ENCODE results near the gene OR14I1. TPM values are rescaled to one million over a fixed set of nuclear protein-coding genes. Genes with fewer than 3 reads are reported as not detected.

The OR14I1 gene
- total and polyA plus RNA-seq, 9 of the 15 experiments (the other 6 are each of a cell fraction or from before 2014, with no cell fraction given) = not detected

DNA sequence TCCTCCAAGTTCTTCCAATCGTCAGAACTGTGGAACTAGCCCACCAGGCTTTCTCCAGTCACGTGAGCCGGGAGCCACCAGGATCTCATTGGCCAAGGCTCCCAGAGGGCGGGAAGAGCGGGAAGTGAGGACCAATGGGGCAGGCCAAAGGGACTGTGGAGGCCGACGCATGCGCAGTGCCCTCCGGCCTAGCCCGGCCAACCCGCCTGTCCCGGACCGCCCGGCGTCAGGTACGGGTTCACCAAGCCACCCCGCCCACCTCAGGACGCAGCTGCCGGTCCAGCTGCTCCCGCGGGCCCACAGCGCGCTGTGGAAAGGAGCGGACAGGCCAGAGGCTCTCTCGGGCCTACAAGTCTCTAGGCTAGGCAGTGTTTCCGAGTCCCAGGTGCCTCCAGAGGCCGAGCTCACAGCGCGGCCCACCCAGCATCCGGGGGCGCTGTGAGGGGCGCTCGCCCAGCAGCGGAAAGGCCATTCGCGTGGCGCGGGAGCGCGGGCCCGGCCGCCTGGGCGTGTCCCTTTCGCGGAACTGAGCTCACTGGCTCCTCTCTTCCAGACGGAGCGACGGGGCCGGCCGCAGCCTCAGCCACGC is 10.9 kb downstream of the OR14I1 start (continued):
- TF ChIP-seq, protein P1, sequence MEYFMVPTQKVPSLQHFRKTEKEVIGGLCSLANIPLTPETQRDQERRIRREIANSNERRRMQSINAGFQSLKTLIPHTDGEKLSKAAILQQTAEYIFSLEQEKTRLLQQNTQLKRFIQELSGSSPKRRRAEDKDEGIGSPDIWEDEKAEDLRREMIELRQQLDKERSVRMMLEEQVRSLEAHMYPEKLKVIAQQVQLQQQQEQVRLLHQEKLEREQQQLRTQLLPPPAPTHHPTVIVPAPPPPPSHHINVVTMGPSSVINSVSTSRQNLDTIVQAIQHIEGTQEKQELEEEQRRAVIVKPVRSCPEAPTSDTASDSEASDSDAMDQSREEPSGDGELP (CRISPR knock-in tag; IDR thresholded peaks at IDR 0.05; ENCODE audit: borderline replicate concordance) = peak; percentile 90
- TF ChIP-seq, protein P2, sequence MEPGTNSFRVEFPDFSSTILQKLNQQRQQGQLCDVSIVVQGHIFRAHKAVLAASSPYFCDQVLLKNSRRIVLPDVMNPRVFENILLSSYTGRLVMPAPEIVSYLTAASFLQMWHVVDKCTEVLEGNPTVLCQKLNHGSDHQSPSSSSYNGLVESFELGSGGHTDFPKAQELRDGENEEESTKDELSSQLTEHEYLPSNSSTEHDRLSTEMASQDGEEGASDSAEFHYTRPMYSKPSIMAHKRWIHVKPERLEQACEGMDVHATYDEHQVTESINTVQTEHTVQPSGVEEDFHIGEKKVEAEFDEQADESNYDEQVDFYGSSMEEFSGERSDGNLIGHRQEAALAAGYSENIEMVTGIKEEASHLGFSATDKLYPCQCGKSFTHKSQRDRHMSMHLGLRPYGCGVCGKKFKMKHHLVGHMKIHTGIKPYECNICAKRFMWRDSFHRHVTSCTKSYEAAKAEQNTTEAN (CRISPR knock-in tag; IDR thresholded peaks at IDR 0.05) = 0 out of 2 replicates have a peak, but pooled peaks have one; percentile 51
- TF ChIP-seq POLR2G (IDR thresholded peaks at IDR 0.05; ENCODE audit: low read depth, low read length) (peak; percentile 68), DIDO1 (tag; IDR thresholded peaks at IDR 0.05; ENCODE audit: low read depth) (0 out of 2 replicates have a peak, but pooled peaks have one; percentile 28), MAZ (CRISPR knock-in tag; conservative IDR thresholded peaks at IDR 0.05 in 1 of 2, IDR thresholded peaks at IDR 0.05 in 1 of 2) (peak; percentile 68 to 70; a peak in 3 of 4 replicates), RBM25 (IDR thresholded peaks at IDR 0.05; ENCODE audit: low read depth, low read length, severe bottlenecking) (peak; percentile 37), ZBTB33 (CRISPR knock-in tag; IDR thresholded peaks at IDR 0.05) (peak; percentile 52; the same call in 1 of the 2 replicates), CTBP1 (IDR thresholded peaks at IDR 0.05; ENCODE audit: borderline replicate concordance) (peak; percentile 24; the same call in 1 of the 2 replicates), U2AF2 (optimal IDR thresholded peaks at IDR 0.05; ENCODE audit: low read depth, low read length) (no peak)
- TF ChIP-seq, protein P3, sequence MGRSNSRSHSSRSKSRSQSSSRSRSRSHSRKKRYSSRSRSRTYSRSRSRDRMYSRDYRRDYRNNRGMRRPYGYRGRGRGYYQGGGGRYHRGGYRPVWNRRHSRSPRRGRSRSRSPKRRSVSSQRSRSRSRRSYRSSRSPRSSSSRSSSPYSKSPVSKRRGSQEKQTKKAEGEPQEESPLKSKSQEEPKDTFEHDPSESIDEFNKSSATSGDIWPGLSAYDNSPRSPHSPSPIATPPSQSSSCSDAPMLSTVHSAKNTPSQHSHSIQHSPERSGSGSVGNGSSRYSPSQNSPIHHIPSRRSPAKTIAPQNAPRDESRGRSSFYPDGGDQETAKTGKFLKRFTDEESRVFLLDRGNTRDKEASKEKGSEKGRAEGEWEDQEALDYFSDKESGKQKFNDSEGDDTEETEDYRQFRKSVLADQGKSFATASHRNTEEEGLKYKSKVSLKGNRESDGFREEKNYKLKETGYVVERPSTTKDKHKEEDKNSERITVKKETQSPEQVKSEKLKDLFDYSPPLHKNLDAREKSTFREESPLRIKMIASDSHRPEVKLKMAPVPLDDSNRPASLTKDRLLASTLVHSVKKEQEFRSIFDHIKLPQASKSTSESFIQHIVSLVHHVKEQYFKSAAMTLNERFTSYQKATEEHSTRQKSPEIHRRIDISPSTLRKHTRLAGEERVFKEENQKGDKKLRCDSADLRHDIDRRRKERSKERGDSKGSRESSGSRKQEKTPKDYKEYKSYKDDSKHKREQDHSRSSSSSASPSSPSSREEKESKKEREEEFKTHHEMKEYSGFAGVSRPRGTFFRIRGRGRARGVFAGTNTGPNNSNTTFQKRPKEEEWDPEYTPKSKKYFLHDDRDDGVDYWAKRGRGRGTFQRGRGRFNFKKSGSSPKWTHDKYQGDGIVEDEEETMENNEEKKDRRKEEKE (IDR thresholded peaks at IDR 0.05; ENCODE audit: borderline replicate concordance in 1 of 2, control insufficient read depth in 1 of 2, low read depth in 2 of 2, low read length in 1 of 2) = no peak
